IMR-90 (cell line): ENCODE data around the gene BCL2. TPM values are rescaled to one million over a fixed set of nuclear protein-coding genes. Genes with fewer than 3 reads are reported as not detected.

Experiments used
- ATAC-seq: fragments of 200-7000 bp; cut with Tn5 transposase; 2 replicates; pipeline ENCODE4 v1.9.1; 2020; ENCODE audit warnings: low read depth, mild to moderate bottlenecking, moderate library complexity
- BruUV-seq: library from RNA; stranded (reverse); fragments of 400-500 nt; replicated peaks from 2 replicates; lab custom pipeline; 2021; lab: Mats Ljungman, UMichigan
- CTCF ChIA-PET: fragments of 300-600 bp; formaldehyde crosslinking; extraction: SDS; loops from one replicate; lab custom pipeline; 2021; ENCODE audit warnings: antibody characterized with exemption; lab: Yijun Ruan, JAX
- POLR2A ChIA-PET: fragments of 300-600 bp; sonication (Branson Sonifier 250); formaldehyde crosslinking; loops from one replicate; lab custom pipeline; 2022; ENCODE audit warnings: antibody characterized with exemption; ENCODE audit not compliant: unreplicated experiment; lab: Charles Lee
- DNase-seq: peaks from one replicate; pipeline ENCODE4 v3.0.0; 2013
- H2AFZ ChIP-seq: replicated peaks from 2 replicates; pipeline ENCODE3; 2013; ENCODE audit warnings: low read length, mild to moderate bottlenecking; ENCODE audit not compliant: poor library complexity
- H2AK5ac ChIP-seq: 2 replicates; pipeline ENCODE4 v1.6.1; 2013; ENCODE audit warnings: low read depth, low read length, inconsistent platforms
- H2AK9ac ChIP-seq: replicated peaks from 2 replicates; pipeline ENCODE3; 2013; ENCODE audit warnings: mild to moderate bottlenecking, low read depth, low read length, moderate library complexity; ENCODE audit not compliant: poor library complexity
- H2BK120ac ChIP-seq: 2 replicates; pipeline ENCODE4 v1.6.1; 2013; ENCODE audit warnings: low read depth, low read length, inconsistent platforms
- H2BK15ac ChIP-seq: 3 replicates; pipeline ENCODE4 v1.6.1; 2013; ENCODE audit warnings: low read depth, low read length, inconsistent platforms
- H2BK20ac ChIP-seq: 2 replicates; pipeline ENCODE4 v1.6.1; 2013; ENCODE audit warnings: low read depth, mild to moderate bottlenecking, inconsistent platforms, low read length, moderate library complexity
- H2BK5ac ChIP-seq: 2 replicates; pipeline ENCODE4 v1.6.1; 2013; ENCODE audit warnings: mild to moderate bottlenecking, low read depth, low read length, inconsistent platforms; ENCODE audit not compliant: poor library complexity, severe bottlenecking
- H3K14ac ChIP-seq: replicated peaks from 2 replicates; pipeline ENCODE4 v1.6.1; 2013; ENCODE audit warnings: low read depth, low read length, inconsistent platforms
- H3K18ac ChIP-seq: 2 replicates; pipeline ENCODE4 v1.6.1; 2013; ENCODE audit warnings: low read depth, low read length, control low read depth
- H3K23ac ChIP-seq: 2 replicates; pipeline ENCODE4 v1.6.1; 2013; ENCODE audit warnings: low read depth, low read length, inconsistent platforms
- H3K27ac ChIP-seq: 2 replicates; pipeline ENCODE4 v1.5.1; 2013; ENCODE audit warnings: mild to moderate bottlenecking, control low read depth, low read length; ENCODE audit not compliant: insufficient read depth
- H3K27me3 ChIP-seq: 2 replicates; pipeline ENCODE4 v1.6.1; 2013; ENCODE audit warnings: low read length; ENCODE audit not compliant: control insufficient read depth, insufficient read depth
- H3K36me3 ChIP-seq: 2 replicates; pipeline ENCODE4 v1.6.1; 2013; ENCODE audit warnings: low read length, mixed read lengths; ENCODE audit not compliant: control insufficient read depth, insufficient read depth
- H3K4ac ChIP-seq: 2 replicates; pipeline ENCODE4 v1.6.1; 2013; ENCODE audit warnings: low read depth, low read length, inconsistent platforms
- H3K4me1 ChIP-seq: 2 replicates; pipeline ENCODE4 v1.6.1; 2013; ENCODE audit warnings: low read length, mixed read lengths; ENCODE audit not compliant: control insufficient read depth, insufficient read depth
- H3K4me2 ChIP-seq: 2 replicates; pipeline ENCODE4 v1.6.1; 2013; ENCODE audit warnings: low read depth, mild to moderate bottlenecking, control low read depth, low read length, moderate library complexity
- H3K4me3 ChIP-seq: 2 replicates; pipeline ENCODE4 v1.5.1; 2013; ENCODE audit warnings: low read depth, mild to moderate bottlenecking, control low read depth, low read length, moderate library complexity; ENCODE audit not compliant: insufficient read depth
- H3K56ac ChIP-seq: 2 replicates; pipeline ENCODE4 v1.6.1; 2013; ENCODE audit warnings: low read length, inconsistent platforms; ENCODE audit not compliant: insufficient read depth; ENCODE audit errors: extremely low read depth
- H3K79me1 ChIP-seq, 2 experiments: 2 replicates each; pipeline ENCODE4 v1.6.1; 2013; ENCODE audit warnings: low read length in 2 of 2, inconsistent platforms in 1 of 2, low read depth in 1 of 2
- H3K9ac ChIP-seq: 2 replicates; pipeline ENCODE4 v1.6.1; 2013; ENCODE audit warnings: low read depth, low read length, control low read depth
- H3K9me1 ChIP-seq: 2 replicates; pipeline ENCODE4 v1.6.1; 2013; ENCODE audit warnings: low read length, inconsistent platforms; ENCODE audit not compliant: insufficient read depth
- H3K9me3 ChIP-seq: 2 replicates; pipeline ENCODE4 v1.6.1; 2013; ENCODE audit warnings: low read length; ENCODE audit not compliant: control insufficient read depth, insufficient read depth
- H4K20me1 ChIP-seq: 2 replicates; pipeline ENCODE4 v1.6.1; 2013; ENCODE audit warnings: low read length, inconsistent platforms; ENCODE audit not compliant: insufficient read depth
- H4K5ac ChIP-seq: 2 replicates; pipeline ENCODE4 v1.6.1; 2013; ENCODE audit warnings: mild to moderate bottlenecking, low read depth, low read length, control low read depth
- H4K8ac ChIP-seq, 2 experiments: 2 replicates each; pipeline ENCODE4 v1.6.1; 2013; ENCODE audit warnings: low read depth in 2 of 2, low read length in 2 of 2, control low read depth in 1 of 2, inconsistent platforms in 1 of 2
- H4K91ac ChIP-seq: 2 replicates; pipeline ENCODE4 v1.6.1; 2013; ENCODE audit warnings: low read depth, low read length, inconsistent platforms; ENCODE audit not compliant: insufficient read depth
- BHLHE40 ChIP-seq: fragments of 150-350 bp; IDR thresholded peaks from 2 replicates; pipeline ENCODE4 v1.6.1; 2016; ENCODE audit warnings: mild to moderate bottlenecking, low read depth, low read length
- CEBPB ChIP-seq: IDR thresholded peaks from 2 replicates; pipeline ENCODE4 v1.6.1; 2012; ENCODE audit warnings: low read depth, low read length, improper control_type of control experiment
- CHD1 ChIP-seq: IDR thresholded peaks from 2 replicates; pipeline ENCODE4 v1.6.1; 2012; ENCODE audit warnings: low read depth, low read length, improper control_type of control experiment
- FOS ChIP-seq: fragments of 150-350 bp; IDR thresholded peaks from 2 replicates; pipeline ENCODE4 v1.6.1; 2016; ENCODE audit warnings: low read depth, low read length
- MAFK ChIP-seq: IDR thresholded peaks from 2 replicates; pipeline ENCODE4 v1.6.1; 2012; ENCODE audit warnings: low read depth, low read length, improper control_type of control experiment
- MAZ ChIP-seq: IDR thresholded peaks from 2 replicates; pipeline ENCODE4 v1.6.1; 2012; ENCODE audit warnings: low read depth, mild to moderate bottlenecking, low read length, improper control_type of control experiment, moderate library complexity, borderline replicate concordance
- MXI1 ChIP-seq: IDR thresholded peaks from 2 replicates; pipeline ENCODE4 v1.6.1; 2012; ENCODE audit warnings: low read depth, mild to moderate bottlenecking, low read length, moderate library complexity, borderline replicate concordance
- NFE2L2 ChIP-seq: fragments of 150-350 bp; IDR thresholded peaks from 2 replicates; pipeline ENCODE4 v1.6.1; 2016; ENCODE audit warnings: low read depth, mild to moderate bottlenecking, low read length
- POLR2A ChIP-seq: IDR thresholded peaks from 2 replicates; pipeline ENCODE4 v1.6.1; 2012; ENCODE audit warnings: mild to moderate bottlenecking, low read depth, low read length
- RAD21 ChIP-seq: IDR thresholded peaks from 2 replicates; pipeline ENCODE4 v1.6.1; 2012; ENCODE audit warnings: low read length, improper control_type of control experiment
- RCOR1 ChIP-seq: IDR thresholded peaks from 2 replicates; pipeline ENCODE4 v1.6.1; 2012; ENCODE audit warnings: mild to moderate bottlenecking, low read length, improper control_type of control experiment; ENCODE audit not compliant: insufficient replicate concordance
- RFX5 ChIP-seq: IDR thresholded peaks from 2 replicates; pipeline ENCODE4 v1.8.0; 2012; ENCODE audit warnings: low read depth, mild to moderate bottlenecking, low read length, moderate library complexity
- SMC3 ChIP-seq: fragments of 150-350 bp; IDR thresholded peaks from 2 replicates; pipeline ENCODE4 v1.6.1; 2016; ENCODE audit warnings: low read depth, mild to moderate bottlenecking, antibody characterized with exemption, low read length, moderate library complexity
- WGBS, 2 experiments: methylation state at CpG; one replicate each; pipeline versions ENCODE4 v1.1.5 to v1.1.7; 2013; ENCODE audit warnings: missing lambda C conversion rate in 2 of 2; ENCODE audit not compliant: insufficient read length in 1 of 2; ENCODE audit errors: extremely low coverage in 2 of 2; 5-methylcytosine and 5-hydroxymethylcytosine counted together
- dilution Hi-C: fragments of 300-500 bp; cut with HindIII; formaldehyde crosslinking; loops from one replicate; pipeline ENCODE4 v1.14.3; 2018; ENCODE audit warnings: low sequenced_read_pairs; ENCODE audit not compliant: unreplicated experiment
- in situ Hi-C: fragments of 300-500 bp; cut with MboI; formaldehyde crosslinking; loops from 3 replicates; pipeline ENCODE4 v1.14.3; 2019; ENCODE audit warnings: low sequenced_read_pairs, inconsistent platforms, mixed read lengths
- intact Hi-C: fragments of 100-400 bp; cut with micrococcal nuclease; formaldehyde crosslinking; loops from 2 replicates; pipeline ENCODE4 v1.10.0; 2022
- polyA plus RNA-seq, 3 experiments: library from polyadenylated mRNA; depleted of rRNA; stranded (reverse); fragments of >200 nt; gene quantifications; 2 replicates each; pipeline ENCODE4 v1.2.3, GENCODE V29; 2012; ENCODE audit warnings: low replicate concordance in 1 of 3
- total RNA-seq: library from RNA; depleted of rRNA; stranded (reverse); fragments of >200 nt; gene quantifications from 2 replicates; pipeline ENCODE4 v1.2.3, GENCODE V29; 2012
- TF ChIP-seq, protein P1 (sequence below): conservative IDR thresholded peaks from 2 replicates; pipeline ENCODE4 v1.5.1; 2012; ENCODE audit warnings: mild to moderate bottlenecking, low read depth, low read length, improper control_type of control experiment
- TF ChIP-seq, protein P2 (sequence below): fragments of 150-350 bp; IDR thresholded peaks from 2 replicates; pipeline ENCODE4 v1.6.1; 2017; ENCODE audit warnings: mild to moderate bottlenecking, antibody characterized with exemption, low read length, low read depth
- TF ChIP-seq, protein P3 (sequence below): fragments of 150-350 bp; IDR thresholded peaks from 2 replicates; pipeline ENCODE4 v1.6.1; 2016; ENCODE audit warnings: low read depth, mild to moderate bottlenecking, low read length, moderate library complexity, borderline replicate concordance

Gene BCL2
- total and polyA plus RNA-seq, 2 of the 4 experiments (the other 2 are of a cell fraction) = 0.24 to 0.54 TPM

DNA sequence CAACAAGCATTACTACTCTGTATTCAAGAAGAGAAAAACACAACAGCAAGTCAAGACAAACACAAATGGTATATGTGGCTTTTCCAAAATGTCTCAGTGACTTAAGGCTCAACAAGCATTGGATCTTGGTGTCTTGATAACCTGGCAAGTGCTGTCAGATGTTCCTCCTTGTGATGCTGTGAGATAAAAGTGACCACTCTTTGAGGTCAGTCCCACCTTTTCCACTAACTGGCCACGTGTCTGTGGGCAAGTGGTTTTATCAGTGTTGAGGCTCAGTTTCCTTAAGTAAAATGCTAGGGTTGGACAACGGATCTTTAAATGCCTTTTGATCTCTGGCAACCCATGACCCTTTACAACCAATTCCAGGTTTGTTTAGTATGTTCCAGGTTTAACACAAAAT lies 98.7 kb downstream of the BCL2 start:
- ATAC-seq (no peak), DNase-seq (no peak)
- no peak overlapping the region for H3K4ac ChIP-seq
- no peak overlapping the region for H4K8ac ChIP-seq
- peaks cover 5% of the 10 kb centered on the region for H3K27me3 ChIP-seq
- no peaks in the 10 kb centered on the region for H3K79me1 ChIP-seq
- dilution Hi-C loops (no loop called here), intact Hi-C loops (no loop called here), in situ Hi-C loops (no loop called here)
- H2AK5ac ChIP-seq = no peak overlapping the region
- H2BK120ac ChIP-seq = no peak overlapping the region
- no peak overlapping the region for H3K56ac ChIP-seq
- no peak overlapping the region for H4K5ac ChIP-seq
- no peak overlapping the region for H3K4me2 ChIP-seq
- H3K14ac ChIP-seq = no peak overlapping the region
- H3K27ac ChIP-seq = no peak overlapping the region
- no peak overlapping the region for H3K9ac ChIP-seq
- WGBS, 2 experiments = no CpG with 5 or more reads among the region's 2 CpGs
- no peak overlapping the region for H2BK5ac ChIP-seq
- H3K4me1 ChIP-seq = peaks cover 2% of the 10 kb centered on the region; the same call in 1 of the 2 replicates
- no peaks in the 10 kb centered on the region; the same call in 1 of the 2 replicates for H3K9me3 ChIP-seq
- no peak overlapping the region for H2AK9ac ChIP-seq
- H3K23ac ChIP-seq = no peak overlapping the region
- H3K36me3 ChIP-seq = no peaks in the 10 kb centered on the region
- H2BK20ac ChIP-seq = no peak overlapping the region
- BruUV-seq = no TSS peak
- H3K18ac ChIP-seq = no peak overlapping the region
- no peak overlapping the region for H3K4me3 ChIP-seq
- no peaks in the 10 kb centered on the region for H4K20me1 ChIP-seq
- H2AFZ ChIP-seq = no peak overlapping the region
- CTCF ChIA-PET = no interaction called here
- H2BK15ac ChIP-seq = no peak overlapping the region
- H4K91ac ChIP-seq = no peak overlapping the region
- TF ChIP-seq CEBPB = no peak
- no peak for TF ChIP-seq MAZ
- TF ChIP-seq POLR2A = no peak
- TF ChIP-seq FOS = no peak
- TF ChIP-seq SMC3 = no peak
- TF ChIP-seq, protein P1, sequence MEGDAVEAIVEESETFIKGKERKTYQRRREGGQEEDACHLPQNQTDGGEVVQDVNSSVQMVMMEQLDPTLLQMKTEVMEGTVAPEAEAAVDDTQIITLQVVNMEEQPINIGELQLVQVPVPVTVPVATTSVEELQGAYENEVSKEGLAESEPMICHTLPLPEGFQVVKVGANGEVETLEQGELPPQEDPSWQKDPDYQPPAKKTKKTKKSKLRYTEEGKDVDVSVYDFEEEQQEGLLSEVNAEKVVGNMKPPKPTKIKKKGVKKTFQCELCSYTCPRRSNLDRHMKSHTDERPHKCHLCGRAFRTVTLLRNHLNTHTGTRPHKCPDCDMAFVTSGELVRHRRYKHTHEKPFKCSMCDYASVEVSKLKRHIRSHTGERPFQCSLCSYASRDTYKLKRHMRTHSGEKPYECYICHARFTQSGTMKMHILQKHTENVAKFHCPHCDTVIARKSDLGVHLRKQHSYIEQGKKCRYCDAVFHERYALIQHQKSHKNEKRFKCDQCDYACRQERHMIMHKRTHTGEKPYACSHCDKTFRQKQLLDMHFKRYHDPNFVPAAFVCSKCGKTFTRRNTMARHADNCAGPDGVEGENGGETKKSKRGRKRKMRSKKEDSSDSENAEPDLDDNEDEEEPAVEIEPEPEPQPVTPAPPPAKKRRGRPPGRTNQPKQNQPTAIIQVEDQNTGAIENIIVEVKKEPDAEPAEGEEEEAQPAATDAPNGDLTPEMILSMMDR = no peak
- TF ChIP-seq, protein P2, sequence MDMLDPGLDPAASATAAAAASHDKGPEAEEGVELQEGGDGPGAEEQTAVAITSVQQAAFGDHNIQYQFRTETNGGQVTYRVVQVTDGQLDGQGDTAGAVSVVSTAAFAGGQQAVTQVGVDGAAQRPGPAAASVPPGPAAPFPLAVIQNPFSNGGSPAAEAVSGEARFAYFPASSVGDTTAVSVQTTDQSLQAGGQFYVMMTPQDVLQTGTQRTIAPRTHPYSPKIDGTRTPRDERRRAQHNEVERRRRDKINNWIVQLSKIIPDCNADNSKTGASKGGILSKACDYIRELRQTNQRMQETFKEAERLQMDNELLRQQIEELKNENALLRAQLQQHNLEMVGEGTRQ = no peak
- no peak for TF ChIP-seq NFE2L2
- no peak for TF ChIP-seq RAD21
- TF ChIP-seq RCOR1 = no peak
- TF ChIP-seq, protein P3, sequence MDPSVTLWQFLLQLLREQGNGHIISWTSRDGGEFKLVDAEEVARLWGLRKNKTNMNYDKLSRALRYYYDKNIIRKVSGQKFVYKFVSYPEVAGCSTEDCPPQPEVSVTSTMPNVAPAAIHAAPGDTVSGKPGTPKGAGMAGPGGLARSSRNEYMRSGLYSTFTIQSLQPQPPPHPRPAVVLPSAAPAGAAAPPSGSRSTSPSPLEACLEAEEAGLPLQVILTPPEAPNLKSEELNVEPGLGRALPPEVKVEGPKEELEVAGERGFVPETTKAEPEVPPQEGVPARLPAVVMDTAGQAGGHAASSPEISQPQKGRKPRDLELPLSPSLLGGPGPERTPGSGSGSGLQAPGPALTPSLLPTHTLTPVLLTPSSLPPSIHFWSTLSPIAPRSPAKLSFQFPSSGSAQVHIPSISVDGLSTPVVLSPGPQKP = no peak
- TF ChIP-seq RFX5 = no peak
- TF ChIP-seq MXI1 = no peak
- no peak for TF ChIP-seq MAFK
- no peak for TF ChIP-seq BHLHE40
- TF ChIP-seq CHD1 = no peak
- peaks cover 4% of the 10 kb centered on the region; the same call in 1 of the 2 replicates for H3K9me1 ChIP-seq
- POLR2A ChIA-PET = no interaction called here
